Activated T-cell treated with anti-CD3 and anti-CD28 coated beads for 24 hours (primary cell): ENCODE results near the gene PRXL2B.
"Not testable (repeated sequence)": the region's sequence is repeated elsewhere in the genome, so short reads cannot be mapped to it uniquely, and the experiment has no call there.

Experiments used
- DNase-seq: peaks from one replicate; pipeline ENCODE4 v3.0.0-alpha.2; 2020; ENCODE audit warnings: low read depth

PRXL2B gene

DNA sequence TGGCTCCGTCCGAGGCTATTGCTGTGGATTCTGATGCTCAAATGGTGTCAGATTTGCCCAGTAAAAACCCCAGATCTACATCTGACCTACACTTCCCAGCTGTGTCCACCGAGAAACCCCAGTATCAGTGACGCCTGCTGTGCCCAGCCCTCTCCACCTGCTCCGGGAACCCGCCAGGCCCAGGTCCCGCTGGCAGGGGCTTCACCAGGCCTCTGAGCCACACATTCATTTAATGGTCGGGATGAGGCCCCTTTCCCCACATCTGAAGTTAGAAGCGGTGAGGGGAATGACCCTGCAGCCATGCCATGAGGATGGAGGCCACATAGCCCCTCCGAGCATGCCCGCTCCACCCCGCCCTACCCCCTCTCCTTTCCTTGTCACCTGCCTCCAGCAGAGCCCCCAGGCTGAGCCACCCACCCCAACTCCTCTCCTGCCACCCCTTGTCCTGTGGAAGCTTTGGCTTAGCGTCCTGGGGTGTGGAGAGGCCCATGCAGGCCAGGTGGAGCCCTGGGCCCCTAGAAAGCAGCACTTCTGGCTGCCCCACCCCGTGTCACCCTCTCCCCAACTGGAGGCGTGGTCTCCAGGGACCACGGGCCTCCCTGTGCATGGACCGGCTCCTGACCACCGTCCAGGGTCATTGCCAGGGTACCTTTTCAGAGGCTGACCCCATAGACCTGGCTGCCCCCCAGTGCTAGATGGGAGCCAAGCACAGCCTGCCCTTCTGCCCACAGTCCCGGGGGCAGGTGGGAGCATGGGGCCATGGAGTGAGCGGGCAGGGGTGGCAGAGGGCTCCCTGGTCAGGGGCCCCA, 22.4 kb upstream of the PRXL2B start:
- DNase-seq: no peak

DNA sequence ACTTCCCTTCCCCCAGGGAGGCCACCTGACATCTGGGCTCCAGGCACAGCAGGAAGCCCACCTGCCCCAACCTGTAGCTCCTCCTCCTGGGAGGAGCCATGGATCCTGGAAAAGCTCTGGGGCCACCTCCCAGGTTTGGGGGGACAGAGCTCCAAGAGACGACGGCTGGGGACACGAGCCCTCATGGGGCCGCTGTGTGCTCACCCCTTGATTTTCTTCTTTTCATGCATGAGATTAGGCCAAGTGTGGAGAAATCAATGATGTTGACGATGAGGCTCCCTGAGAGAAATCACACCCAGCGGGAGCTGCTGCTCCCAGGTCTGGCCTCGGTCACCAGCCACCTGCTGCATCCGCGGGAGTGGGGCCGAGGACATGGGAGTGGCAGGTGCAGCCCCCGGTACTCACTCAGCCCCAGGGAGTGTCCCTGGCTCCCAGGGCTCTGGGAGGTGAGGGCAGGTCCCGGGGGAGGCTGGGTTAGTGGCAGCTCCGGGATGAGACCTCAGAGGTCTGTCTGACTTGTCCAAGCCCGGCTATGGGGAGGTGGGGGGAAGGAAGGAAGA, 21.7 kb upstream of the PRXL2B start:
- no peak for DNase-seq

DNA sequence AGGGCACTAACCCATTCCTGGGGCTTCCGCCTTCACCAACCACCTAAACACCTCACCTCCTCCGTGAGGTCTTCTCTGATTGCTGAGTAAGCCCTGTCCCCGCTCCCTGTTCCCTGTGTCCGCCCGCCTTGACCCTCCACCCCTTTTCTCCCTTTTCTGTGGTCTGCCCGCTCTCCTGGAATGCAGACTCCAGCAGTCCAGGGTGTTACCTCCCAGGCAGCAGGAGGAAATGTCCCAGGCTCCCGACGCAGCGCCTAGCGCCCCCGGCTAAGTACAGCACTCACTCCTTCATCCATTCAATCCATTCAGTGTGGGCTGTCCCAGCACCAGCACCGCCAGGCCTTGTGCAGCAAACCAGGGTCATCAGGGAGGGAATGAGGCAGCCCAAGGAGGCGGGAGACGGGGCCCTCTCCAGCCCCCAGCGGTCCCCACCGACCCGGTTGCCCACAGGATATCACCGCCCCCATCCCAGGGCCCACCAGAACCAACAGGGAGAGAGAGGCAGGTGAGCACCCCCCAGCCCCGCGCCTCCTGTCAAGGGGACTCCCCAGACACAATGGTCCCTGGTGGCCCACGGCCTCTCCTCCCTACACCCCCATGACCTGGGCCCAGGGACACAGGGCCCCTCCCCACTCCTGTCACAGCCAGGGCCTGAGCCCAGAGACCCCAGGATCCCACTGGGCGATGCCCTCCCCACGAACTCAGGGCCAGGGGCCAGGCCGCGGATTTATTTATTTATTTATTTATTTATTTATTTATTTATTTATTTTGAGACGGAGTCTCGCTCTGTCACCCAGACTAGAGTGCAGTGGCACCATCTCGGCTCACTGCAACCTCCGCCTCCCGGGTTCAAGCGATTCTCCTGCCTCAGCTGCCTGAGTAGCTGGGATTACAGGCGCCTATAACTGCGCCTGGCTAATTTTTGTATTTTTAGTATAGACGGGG, 20.2 kb upstream of the PRXL2B start:
- DNase-seq: no peak

DNA sequence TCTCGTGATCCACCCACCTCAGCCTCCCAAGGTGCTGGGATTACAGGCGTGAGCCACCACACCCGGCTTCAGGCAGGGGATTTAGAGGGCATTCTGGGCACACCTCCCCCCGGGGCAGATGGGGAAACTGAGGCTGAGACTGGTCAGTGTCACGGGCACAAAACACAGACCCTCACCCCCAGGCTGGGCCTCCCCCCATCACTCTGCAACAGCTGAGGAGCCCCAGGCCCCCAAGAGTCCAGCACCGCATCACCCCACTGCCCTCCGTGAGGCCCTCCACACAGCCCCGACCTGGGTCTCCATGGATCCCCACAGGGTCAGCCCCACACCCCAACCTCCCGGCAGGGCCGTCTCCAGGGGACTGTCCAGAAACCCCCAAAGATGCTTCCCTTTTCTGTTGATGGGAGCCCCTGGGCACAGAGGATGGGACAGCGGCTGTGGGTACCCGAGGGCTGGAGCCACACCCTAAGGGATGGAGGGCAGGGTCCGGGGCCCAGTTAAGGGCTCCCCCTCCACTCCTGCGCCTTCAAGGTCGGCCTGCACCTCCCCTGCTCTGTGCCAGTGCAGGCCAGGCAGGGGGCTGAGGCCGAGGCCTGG, 19.4 kb upstream of the PRXL2B start:
- DNase-seq: no peak

DNA sequence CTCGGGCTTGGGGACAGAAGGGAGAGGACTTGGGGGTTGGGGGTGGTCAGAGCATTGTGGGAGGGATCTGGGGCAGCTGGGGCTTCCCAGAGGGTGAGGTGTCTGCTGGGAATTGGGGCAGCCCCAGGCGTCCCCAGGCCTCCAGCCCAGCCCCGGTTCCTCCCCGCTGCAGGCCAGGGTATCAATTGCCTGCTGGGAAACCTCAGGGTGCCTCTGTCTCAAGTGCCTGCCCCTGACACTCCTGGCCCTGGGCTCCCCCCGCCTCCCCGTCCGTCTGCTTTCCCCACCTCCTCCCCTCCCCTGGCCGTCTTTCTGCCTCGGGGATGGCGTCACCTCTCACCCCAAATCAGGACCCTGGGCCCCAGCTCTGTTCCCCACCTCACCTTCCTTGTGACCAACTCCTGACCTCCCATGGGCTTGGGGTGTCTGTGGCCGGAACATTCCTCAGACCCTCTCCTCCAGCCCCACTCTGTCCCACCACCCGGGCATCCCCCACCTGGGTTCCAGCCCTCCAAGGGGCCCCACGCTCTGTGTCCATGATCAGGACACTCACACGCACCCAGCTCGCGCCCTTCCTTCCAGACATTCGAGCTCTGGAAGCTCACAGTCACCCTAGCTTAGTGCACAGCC, 18.3 kb upstream of the PRXL2B start:
- DNase-seq: not testable (repeated sequence)

DNA sequence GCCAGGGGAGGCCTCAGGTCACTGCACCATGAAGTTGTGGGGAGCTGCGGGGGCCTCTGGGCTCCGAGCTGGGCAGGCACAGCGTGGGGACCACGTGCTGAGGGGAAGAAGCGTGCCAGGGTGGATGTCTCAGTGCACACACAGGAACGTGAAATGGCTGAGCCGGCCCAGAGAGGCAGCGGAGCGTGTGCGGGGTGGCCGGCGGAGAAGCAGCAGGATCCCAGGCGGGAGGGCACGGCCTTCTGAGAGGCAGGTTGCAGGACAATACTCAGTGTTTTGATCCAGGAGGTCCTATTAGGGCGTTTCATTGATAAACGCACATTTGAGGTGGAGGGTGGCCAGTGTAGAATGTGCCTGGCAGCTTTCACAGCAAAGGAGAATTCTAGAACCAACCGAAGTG, 17.5 kb upstream of the PRXL2B start:
- DNase-seq: no peak

- not testable (repeated sequence) for DNase-seq
Observed at GRCh38 chr1:2569703-2570102, 16.9 kb upstream of the PRXL2B start.

DNA sequence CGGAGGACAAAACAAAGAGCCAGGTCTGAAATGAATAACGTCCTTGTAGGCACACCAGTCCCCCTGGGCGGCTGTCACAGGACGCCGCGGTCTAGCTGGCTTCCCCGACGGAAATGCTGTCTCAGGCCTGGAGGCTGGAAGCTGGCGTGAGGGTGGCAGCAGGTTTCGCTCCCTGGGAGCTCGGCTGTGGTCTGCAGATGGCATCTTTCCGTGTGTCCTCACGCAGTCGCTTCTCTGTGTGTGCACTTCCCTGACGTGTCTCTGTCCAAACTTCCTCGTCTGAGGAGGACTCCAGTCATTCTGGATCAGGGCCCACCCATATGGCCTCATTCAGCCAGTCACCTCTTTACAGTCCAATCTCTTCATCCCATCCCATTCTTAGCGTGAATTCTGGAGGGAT, 16.2 kb upstream of the PRXL2B start:
- no peak for DNase-seq

- no peak for DNase-seq
Observed at GRCh38 chr1:2571348-2571747, 15.2 kb upstream of the PRXL2B start.

GRCh38 chr1:2573250-2573920, 13.2 kb upstream of the PRXL2B start:
- DNase-seq: no peak

- DNase-seq: no peak
Observed at GRCh38 chr1:2574350-2574749, 12.2 kb upstream of the PRXL2B start.

GRCh38 chr1:2575801-2576663, 10.5 kb upstream of the PRXL2B start:
- DNase-seq: no peak

DNA sequence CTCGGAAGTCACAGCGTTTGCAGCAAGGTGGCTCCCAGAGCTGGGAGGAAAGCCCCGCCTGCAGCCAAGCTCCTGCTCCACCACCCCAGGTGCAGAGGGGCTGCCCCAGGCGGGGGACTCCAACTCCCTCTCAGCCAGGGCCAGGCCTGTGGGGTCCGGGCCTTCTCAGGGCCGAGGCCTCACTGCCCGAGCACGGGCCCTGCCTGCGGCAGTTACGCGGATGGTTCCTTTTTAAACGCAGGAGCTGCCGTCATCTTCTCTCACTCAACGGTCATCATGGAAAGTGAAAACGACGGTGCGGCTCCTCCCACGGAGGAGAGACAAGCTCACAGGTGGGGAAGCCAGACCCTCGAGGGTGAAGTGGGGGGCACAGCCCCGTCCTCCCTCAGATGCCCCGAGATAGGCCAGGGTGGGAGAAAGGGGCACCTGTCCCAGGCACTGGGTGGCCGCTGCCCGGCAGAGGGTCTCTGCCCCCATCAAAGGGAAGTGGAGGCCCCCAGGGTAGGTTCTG, 9.0 kb upstream of the PRXL2B start:
- DNase-seq: not testable (repeated sequence)

DNA sequence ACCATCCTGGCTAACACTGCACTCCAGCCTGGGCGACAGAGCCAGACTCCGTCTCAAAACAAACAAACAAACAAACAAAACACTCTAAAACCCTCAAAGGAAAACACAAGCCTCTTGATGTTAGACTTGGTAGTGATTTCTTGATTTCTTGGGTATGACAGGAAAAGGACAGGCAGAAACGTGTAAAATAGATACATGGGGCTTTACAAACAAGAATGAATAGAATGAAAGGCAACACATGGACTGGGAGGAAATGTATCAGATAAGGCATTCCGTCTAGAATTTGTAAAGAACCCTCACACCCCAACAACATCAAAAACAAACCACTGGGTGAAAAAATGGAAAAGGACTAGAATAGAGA, 7.8 kb upstream of the PRXL2B start:
- no peak for DNase-seq

DNA sequence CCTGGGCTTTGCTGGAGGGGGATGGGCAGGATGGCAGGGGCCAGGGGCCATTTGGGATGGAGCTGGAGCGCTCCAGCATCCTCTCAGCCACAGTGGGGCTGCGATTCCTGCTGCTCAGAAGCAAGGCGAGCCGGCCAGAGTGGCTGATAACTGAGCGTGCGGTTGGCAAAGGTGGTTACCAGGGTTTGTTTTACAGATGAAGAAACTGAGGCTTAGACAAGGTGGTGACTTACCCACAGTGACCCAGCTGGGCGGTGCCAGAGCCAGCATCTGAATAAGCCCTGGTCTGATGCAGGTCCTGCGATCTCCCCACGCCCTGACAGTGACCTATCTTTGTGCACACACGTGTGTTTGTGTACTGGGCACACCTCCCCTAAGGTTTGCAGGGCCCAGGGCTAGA, 5.9 kb upstream of the PRXL2B start:
- DNase-seq: no peak

DNA sequence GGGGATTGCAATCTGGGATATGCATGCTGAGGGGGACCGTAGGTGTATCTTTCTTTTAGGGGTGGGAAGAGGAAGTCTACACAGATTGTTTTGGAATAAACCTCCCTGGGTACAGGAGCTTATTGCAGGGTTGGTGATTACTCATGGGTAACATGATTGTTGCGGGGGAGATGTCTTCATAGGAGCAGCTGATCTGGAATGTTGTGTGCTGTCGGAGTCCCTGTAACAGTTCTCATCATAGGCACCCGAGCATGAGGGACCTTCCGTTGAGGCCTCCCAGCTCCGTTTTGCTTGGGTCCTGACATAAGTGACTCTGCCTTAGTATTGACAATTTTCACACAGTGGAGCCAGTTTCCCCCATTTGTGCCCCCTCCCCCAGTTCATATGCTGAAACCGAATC, 4.2 kb upstream of the PRXL2B start:
- DNase-seq: no peak

GRCh38 chr1:2583331-2583791, 3.2 kb upstream of the PRXL2B start:
- DNase-seq: no peak

- no peak for DNase-seq
Observed at GRCh38 chr1:2583871-2584351, 2.7 kb upstream of the PRXL2B start.

DNA sequence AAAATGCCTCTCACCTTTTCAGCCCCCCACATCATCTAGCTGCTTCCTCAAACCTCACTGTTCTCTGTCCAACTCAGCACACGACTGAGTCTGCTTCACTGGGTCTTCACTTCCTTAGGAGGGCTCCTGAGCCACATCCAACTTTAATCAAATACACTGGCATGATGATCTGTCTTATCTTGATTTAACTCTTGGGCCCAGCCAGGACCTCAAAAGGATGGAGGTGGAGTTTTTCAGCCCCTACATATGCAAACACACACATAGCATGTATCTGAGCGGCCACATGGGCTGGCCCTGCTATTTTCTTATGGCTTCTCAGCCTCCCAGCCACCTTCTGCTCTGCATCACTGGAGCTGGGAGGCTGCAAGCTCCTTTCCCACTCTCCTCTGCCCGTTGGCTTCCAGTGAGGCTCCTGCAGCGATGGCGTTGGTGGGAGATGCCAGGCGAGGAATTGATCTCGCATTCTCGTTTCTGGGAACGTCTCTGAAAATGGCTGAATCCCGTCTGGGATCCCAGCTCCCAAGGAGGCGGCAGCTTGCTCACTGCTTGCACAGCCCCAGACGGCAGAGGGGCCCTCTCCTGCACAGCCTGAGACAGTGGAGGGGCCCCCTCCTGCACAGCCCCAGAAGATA, 1.8 kb upstream of the PRXL2B start:
- DNase-seq: no peak
